Forelimb muscle (tissue), 1 donor: ENCODE results near the gene NMS. TPM values are rescaled to one million over a fixed set of nuclear protein-coding genes. Genes with fewer than 3 reads are reported as not detected.

Experiments used
- DNase-seq: peaks from one replicate; pipeline ENCODE4 v3.0.0-alpha.2; 2013; ENCODE audit warnings: low read depth
- polyA plus RNA-seq: library from polyadenylated mRNA; unstranded; fragments of 120-200 nt; gene quantifications from one replicate; pipeline ENCODE4 v1.2.1, GENCODE V29; 2013; ENCODE audit not compliant: insufficient read length

The NMS gene
- polyA plus RNA-seq, 1 donor: not detected

DNA sequence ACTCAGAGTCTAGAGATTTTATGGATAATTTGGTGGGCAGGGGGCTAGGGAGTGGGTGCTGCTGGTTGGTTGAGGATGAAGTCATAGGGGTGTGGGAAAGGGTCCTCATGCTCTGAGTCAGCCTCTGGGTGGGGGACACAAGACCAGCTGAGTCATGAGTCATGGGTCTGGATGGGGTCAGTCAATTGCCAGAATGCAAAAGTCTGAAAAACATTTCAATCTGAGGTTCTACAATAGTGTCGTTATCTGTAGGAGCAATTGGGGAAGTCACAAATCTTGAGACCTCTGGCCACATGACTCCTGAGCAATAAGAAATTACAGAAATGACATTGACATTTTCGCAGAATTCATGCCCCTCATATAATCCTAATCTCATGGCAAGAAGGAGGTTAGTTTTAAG is 15.1 kb downstream of the NMS start:
- no peak for DNase-seq

DNA sequence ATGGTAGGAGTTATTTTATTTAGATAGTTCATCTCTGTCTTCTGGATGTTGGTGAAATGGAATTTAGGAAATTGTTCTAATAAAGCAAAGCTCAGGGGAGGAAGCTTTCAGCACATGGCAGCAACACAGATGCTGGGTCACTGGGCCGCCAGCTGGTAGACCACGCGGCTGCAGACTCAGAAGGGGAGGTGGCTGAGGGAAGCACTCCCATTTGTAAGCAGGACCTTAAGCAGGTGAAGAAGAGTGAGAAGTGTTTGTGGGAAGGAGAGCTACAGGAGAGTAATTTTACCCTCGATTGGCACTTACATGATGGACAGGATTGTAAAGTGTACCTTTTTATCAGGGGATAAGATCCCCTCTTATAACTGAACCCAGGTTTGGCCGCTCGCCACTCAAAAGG is 24.4 kb downstream of the NMS start:
- DNase-seq: no peak

DNA sequence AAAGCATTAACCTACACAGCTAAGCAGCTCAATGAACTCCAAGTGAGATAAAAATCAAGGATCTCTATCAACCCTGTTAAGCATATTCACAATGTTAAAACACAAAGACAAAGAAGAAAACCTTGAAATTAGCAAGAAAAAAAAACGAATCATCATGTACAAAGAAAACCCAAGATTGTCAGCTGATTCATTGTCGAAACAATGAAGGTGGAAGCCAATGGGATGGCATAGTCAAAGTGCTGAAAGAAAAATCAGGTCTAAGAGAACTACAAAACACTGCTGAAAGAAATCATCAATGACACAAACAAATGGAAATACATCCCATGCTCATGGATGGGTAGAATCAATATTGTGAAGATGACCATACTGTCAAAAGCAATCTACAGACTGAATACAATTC is 32.5 kb downstream of the NMS start:
- DNase-seq: no peak

DNA sequence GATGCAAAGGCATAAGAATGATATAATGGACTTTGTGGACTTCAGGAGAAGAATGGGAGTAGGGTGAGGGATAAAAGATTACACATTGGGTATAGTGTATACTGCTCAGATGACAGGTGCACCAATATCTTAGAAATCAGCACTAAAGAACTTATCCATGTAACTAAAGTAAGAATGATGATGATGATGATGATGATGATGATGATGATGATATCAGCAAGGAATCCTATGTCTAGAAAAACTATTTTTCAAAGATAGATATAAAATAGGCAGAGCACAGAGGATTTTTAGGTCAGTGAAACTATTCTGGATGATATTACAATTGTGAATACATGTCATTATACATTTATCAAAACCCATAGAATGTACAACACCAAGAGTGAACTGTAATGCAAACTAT is 34.3 kb downstream of the NMS start:
- DNase-seq: no peak

DNA sequence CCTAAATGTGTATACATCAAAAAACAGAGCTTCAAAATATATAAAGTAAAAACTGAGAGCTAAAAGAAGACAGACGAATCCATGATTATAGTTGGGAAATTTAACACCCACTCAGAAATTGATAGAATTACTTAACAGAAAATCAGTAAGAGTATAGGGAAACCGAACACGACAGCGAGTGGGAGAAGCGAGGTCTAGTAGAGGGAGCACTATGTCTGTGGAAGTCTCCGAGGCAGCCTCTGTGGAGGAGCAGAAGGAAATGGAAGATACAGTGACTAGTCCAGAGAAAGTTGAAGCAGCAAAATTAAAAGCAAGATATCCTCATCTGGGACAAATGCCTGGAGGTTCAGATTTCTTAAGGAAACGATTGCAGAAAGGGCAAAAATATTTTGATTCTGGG is 38.8 kb downstream of the NMS start:
- no peak for DNase-seq

DNA sequence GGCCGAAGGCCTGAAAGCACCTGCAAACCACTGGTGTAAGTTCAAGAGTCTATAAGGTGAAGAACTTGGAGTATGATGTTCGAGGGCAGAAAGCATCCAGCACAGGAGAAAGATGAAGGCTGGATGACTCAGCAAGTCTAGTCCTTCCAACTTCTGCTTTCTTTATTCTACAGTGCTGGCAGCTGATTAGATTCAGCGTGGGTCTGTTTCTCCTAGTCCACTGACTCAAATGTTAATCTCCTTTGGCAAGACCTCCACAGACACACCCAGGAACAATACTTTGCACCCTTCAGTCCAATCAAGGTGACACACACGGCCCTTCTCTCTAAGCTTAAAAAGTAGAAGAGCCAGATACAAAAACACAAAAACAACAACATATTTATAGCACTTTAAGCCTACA is 43.4 kb downstream of the NMS start:
- no peak for DNase-seq

DNA sequence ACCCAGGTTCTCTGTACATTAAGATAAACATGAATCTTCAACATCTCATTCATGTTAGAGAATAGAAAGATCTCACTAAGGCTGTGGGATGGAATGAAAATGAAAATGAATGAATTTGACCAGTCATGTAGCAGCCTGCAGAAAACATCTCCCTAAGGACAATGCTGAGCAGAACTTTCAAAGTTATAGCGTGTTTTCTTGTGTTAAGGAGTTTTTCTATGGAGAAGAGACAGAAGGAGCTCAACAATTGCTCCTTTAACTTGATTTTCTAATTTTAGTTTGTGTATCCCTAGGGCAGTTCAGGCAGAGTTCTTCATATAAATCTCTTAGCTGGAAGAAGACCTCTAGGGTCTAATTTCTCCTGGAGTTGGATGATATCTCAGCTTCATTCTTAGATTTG is 47.3 kb downstream of the NMS start:
- DNase-seq: no peak

DNA sequence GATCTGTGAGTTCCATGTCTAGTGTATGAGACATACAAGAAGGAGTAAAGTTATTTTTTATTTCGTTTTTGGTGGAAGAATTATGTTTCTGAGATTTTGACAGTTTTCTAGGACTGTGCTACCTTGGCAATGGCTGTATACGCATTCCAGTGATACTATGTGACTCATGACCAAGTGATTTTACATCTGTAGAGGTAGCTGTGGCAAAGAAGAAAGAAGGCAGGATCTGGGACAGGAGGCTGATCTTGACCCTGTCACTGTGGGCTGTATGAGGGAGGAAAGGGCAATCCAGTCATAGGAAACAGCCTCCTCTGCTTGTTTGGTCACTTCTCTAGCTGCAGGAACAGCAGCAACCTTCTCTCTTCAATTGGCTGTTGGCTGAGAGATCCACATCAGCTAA is 48.5 kb downstream of the NMS start:
- no peak for DNase-seq

DNA sequence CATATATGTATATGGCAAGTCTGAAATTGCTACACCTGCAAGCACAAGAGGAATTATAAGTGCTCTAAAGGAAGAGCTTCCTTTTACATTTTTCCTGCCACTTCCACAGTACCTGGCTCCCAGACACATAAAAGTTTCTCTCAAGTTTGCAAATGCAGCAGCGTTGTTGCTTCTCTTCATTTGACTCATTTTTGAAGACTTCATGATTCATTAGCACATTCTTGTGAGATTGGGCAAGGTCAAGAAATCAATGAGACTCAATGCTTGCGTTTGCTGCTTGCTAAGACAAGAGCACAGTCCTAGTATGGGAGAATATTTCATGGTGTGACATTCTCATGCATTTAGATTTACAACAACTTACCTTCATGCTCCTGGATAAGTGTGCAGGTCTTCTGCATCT is 49.9 kb downstream of the NMS start:
- DNase-seq: no peak

DNA sequence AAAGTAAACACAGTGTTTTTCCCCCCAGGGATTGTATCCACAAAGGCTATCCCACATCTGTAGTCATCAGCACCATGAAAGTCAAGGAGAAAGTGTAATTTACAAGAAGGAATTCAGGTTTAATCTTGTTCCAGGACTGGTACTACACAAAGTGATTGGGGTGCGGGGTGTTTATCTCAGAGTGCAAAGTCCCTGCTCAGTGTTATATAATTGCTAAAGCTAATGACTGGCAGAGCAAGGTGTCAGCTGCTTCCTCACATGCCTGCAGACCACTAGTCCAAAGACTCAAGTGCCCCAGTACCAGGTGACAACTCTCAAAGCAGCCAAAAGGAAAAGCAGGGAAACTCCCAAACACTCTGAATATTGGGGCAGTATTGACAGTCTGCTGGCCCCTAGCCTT is 52.1 kb downstream of the NMS start:
- DNase-seq: no peak

DNA sequence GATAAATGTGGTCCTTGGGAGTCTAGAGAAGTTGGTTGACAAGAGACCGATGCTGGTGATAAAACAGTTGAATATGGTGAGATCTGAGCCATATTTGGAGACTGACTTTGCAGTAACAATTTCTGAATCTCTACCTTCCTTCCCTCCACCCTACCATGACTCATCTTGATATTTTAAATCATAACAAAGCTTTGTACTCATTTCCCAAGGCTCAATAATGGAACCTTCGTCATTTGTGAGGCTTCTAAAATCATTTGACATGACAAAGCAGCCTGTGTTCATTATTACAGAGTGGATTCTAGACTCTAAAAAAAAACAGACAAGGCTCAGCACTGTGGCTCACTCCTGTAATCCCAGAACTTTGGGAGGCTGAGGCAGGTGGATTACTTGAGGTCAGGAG is 54.0 kb downstream of the NMS start:
- no peak for DNase-seq

DNA sequence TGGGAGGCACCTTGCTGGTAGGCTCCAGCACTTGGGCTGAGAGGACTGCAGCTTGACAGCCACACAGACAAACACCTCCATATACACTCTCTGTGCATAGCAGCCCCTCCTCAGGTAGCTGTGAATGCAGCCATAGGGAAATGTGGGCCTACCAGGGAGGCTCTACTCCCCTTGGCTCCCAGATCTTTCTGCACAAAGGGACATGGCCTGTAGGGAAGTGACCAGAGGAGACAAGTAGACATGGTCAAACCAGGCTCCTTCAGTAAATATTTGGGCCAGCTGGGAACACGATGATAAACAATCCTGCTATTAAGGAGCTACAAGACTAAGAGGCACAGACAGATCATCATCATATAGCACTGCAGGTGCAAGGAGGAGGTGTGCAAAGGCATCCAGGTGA is 56.6 kb downstream of the NMS start:
- DNase-seq: no peak

DNA sequence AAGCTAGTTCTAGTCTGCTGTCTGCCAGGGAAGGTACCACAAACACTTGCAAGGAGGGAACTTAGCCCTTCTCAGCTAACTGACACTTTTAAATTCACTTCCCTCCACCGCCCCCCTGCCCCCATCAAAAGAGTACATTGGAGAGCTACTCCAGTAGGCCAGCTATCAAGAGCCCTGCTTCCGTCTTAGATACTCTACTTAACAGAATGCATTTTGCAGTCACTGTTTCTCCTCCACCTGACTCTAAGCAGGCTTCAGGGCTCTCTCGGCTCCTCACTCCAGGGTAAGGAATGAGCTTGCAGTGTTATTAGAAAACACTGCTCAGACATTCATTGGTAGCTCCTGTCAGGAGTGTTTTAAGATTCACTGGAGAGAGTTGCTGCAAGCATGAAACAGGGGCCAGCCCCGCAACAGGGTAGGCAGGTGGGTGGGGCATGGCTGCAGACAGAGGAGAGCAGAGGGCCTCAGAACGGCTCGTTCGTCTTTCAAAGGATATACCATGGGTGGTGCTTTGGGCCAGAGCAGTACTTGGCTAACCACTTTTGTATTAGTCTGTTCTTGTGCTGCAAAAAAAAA is 57.2 kb downstream of the NMS start:
- no peak for DNase-seq

DNA sequence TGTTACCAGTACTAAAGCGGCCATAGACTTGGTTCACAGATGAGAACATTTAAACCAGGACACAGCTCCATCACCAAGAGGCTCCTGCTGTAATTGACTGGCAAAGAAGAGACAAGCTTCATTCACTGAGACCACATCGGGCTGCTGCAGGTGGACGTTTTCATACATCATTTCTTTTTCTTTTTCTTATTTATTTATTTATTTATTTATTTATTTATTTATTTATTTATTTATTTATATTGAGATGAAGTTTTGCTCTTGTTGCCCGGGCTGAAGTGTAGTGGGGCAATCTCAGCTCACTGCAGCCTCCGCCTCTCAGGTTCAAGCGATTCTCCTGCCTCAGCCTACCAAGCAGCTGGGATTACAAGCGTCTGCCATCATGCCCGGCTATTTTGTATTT is 58.9 kb downstream of the NMS start:
- DNase-seq: no peak

DNA sequence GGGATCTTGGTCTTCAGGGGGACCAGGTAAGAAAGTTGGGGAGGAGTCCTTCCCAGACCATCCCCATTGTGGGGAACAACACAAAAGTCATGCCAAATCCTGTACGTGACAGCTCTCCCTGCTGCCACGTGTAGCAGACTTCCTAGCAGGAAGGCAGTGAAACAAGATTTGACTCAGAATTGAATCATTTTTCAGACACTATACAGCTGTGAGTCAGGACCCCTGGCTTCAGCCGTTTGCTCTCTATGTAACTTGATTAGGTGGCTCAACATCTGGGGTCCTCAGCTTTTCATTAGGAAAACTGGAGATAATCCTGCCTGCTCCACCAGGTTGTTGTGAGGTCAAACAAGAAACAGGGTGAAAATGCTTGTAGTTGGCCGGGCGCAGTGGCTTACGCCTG is 59.6 kb downstream of the NMS start:
- DNase-seq: no peak

Other genes starting within 250 kb of the NMS start
- 1.5 TPM for gene LONRF2, start 148.0 kb upstream of the NMS start, polyA plus RNA-seq
- 11.0 TPM for gene CHST10, start 52.8 kb upstream of the NMS start, polyA plus RNA-seq
- 34.3 TPM for gene PDCL3, start 92.5 kb downstream of the NMS start, polyA plus RNA-seq